HG03025 (cell line): ENCODE measurements around the gene SUMO1.

ENCODE experiments used
- ATAC-seq: cut with Tn5 transposase; IDR thresholded peaks from one replicate; pipeline ENCODE4 v1.9.1; 2021; ENCODE audit warnings: mild to moderate bottlenecking, moderate library complexity; ENCODE audit not compliant: unreplicated experiment, low FRiP score

The SUMO1 gene

DNA sequence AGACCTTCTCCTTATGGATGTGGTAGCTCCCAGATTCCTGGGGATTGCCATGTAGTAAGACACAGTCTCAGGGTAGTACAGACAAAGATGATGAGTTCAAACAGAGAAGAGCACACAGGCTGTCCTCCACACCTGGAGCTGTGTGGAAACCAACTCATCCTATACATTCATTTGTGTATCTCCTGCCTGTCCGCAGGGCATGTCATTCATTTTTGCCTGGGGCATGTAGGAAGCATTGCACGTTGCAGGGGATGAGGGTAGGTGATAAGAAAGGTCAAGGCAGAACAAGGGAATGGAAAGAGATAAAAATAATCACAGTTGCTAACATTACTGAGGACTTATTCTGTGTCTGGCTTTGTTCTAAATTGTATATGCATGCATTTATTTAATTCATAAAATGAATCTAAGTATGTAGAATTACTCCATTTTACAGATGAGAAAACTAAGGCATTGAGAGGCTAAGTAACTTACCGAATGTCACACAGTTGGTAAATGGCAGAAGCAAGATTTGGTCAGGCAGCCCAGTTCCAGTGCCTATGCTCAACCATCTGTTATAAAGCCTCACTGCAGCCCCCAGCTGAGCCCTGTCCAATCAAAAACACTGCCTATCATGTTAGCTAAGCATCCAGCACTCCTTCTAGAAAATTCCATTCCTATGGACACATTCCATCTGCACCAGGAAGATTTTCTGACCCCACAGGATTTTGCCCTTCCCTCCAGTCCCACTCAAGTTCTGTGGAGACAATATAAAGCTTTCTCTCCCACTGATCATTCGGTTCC lies 81.0 kb downstream of the SUMO1 start:
- ATAC-seq: no peak
